Panc1 (cell line): ENCODE data around the gene RAB1B.

Experiments
- REST ChIP-seq, 2 experiments: IDR thresholded peaks; 2 replicates each; pipeline ENCODE4 v1.6.1; 2011 to 2012; ENCODE audit warnings: low read depth in 2 of 2, control low read depth in 1 of 2, low read length in 1 of 2, mild to moderate bottlenecking in 1 of 2, moderate library complexity in 1 of 2; ENCODE audit not compliant: insufficient read depth in 1 of 2
- SIN3A ChIP-seq: IDR thresholded peaks from 2 replicates; pipeline ENCODE4 v1.6.1; 2012; ENCODE audit warnings: low read depth, mild to moderate bottlenecking, low read length, moderate library complexity, borderline replicate concordance; ENCODE audit not compliant: insufficient read depth
- TF ChIP-seq, protein P1 (sequence below): fragments of 450-650 bp; IDR thresholded peaks from 2 replicates; pipeline ENCODE4 v1.5.1; 2017; ENCODE audit warnings: mild to moderate bottlenecking

DNA sequence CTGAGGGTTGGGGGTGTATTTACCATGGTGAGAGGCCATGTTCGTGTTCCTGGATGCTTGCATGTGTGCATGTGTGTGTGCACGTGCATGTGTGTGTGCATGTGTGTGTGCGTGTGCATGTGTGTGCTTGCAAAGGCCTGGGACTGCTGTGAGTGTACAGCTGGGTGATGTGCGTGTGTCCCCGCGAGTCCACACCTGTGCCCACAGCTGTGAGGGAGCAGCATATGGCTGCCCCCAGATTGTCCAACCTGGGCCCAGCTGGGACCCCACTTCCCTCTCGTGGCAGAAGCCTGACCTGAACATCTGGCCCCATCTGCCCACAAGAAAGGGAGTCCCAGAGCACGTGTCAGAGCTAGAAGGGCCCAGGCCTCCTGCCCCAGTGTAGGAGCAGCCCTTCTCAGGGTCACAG lies 56.8 kb downstream of the RAB1B start:
- TF ChIP-seq, protein P1, sequence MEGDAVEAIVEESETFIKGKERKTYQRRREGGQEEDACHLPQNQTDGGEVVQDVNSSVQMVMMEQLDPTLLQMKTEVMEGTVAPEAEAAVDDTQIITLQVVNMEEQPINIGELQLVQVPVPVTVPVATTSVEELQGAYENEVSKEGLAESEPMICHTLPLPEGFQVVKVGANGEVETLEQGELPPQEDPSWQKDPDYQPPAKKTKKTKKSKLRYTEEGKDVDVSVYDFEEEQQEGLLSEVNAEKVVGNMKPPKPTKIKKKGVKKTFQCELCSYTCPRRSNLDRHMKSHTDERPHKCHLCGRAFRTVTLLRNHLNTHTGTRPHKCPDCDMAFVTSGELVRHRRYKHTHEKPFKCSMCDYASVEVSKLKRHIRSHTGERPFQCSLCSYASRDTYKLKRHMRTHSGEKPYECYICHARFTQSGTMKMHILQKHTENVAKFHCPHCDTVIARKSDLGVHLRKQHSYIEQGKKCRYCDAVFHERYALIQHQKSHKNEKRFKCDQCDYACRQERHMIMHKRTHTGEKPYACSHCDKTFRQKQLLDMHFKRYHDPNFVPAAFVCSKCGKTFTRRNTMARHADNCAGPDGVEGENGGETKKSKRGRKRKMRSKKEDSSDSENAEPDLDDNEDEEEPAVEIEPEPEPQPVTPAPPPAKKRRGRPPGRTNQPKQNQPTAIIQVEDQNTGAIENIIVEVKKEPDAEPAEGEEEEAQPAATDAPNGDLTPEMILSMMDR, result no peak
- TF ChIP-seq REST (IDR thresholded peaks at IDR 0.05; ENCODE audit: insufficient read depth in 1 of 2, low read depth in 2 of 2, low read length in 1 of 2) (no peak), SIN3A (no peak)
